Activated B cell treated with CpG ODN at 0.5 μM for 24 hours (primary cell): Measurements from ENCODE around the gene KREMEN2. TPM values are rescaled to one million over a fixed set of nuclear protein-coding genes. Genes with fewer than 3 reads are reported as not detected.

Source experiments
- ATAC-seq: fragments of 200-7000 bp; cut with Tn5 transposase; one replicate; pipeline ENCODE4 v1.10.0; 2021; ENCODE audit warnings: low read depth, mild to moderate bottlenecking, moderate library complexity
- CTCF ChIA-PET: fragments of 350-600 bp; sonication (Branson Sonifier 250); formaldehyde crosslinking; loops from one replicate; lab custom pipeline; 2021; ENCODE audit warnings: antibody characterized with exemption; lab: Charles Lee
- POLR2A ChIA-PET: fragments of 350-600 bp; sonication (Branson Sonifier 250); formaldehyde crosslinking; loops from one replicate; lab custom pipeline; 2021; ENCODE audit warnings: antibody characterized with exemption; lab: Charles Lee
- DNase-seq: peaks from one replicate; pipeline ENCODE4 v3.0.0; 2022
- H3K27ac Mint-ChIP-seq: one replicate; pipeline ENCODE4 v1.8.0; 2020; ENCODE audit warnings: mixed read lengths
- H3K27me3 Mint-ChIP-seq: one replicate; pipeline ENCODE4 v1.8.0; 2021; ENCODE audit warnings: mixed read lengths
- H3K36me3 Mint-ChIP-seq: one replicate; pipeline ENCODE4 v1.8.0; 2021; ENCODE audit warnings: low read depth, mixed read lengths
- H3K4me1 Mint-ChIP-seq: one replicate; pipeline ENCODE4 v1.8.0; 2021; ENCODE audit warnings: mixed read lengths
- H3K4me3 Mint-ChIP-seq: one replicate; pipeline ENCODE4 v1.8.0; 2020; ENCODE audit warnings: mild to moderate bottlenecking, mixed read lengths
- H3K9me3 Mint-ChIP-seq: one replicate; pipeline ENCODE4 v1.8.0; 2020; ENCODE audit warnings: mixed read lengths
- CTCF ChIP-seq: fragments of 200-600 bp; IDR thresholded peaks from one replicate; pipeline ENCODE4 v1.8.0; 2022; ENCODE audit warnings: antibody characterized with exemption, mild to moderate bottlenecking
- intact Hi-C: fragments of 100-400 bp; cut with micrococcal nuclease; formaldehyde crosslinking; loops from one replicate; pipeline ENCODE4 v1.15.1; 2024
- total RNA-seq: library from RNA; stranded (reverse); gene quantifications from 2 replicates; pipeline ENCODE4 v1.2.3, GENCODE V29; 2022

Gene KREMEN2
- total RNA-seq, 1 donor from 2014 or later, result 1.7 TPM

GRCh38 chr16:2974319-2975056 lies 10.4 kb downstream of the KREMEN2 start:
- no peak for DNase-seq
- H3K9me3 Mint-ChIP-seq, result no peaks in the 10 kb centered on the region
- intact Hi-C loops, result no loop called here
- peaks cover 2% of the 10 kb centered on the region for H3K4me1 Mint-ChIP-seq
- no peak for TF ChIP-seq CTCF
- ChIA-PET POLR2A (interaction anchor here (1.3 kb wide), 1 partner anchor 63 kb away, joined by 4 read pairs; the partner anchor contains the start of gene FLYWCH1), CTCF (interaction anchor here (1.2 kb wide), 1 partner anchor 58 kb away, joined by 3 read pairs; no protein-coding TSS in a partner anchor)
- H3K36me3 Mint-ChIP-seq, result no peaks in the 10 kb centered on the region
- no peak overlapping the region for H3K27ac Mint-ChIP-seq
- H3K27me3 Mint-ChIP-seq, result peaks cover 5% of the 10 kb centered on the region
- H3K4me3 Mint-ChIP-seq, result no peak overlapping the region
- ATAC-seq, result no peak

GRCh38 chr16:2975161-2975795 lies 11.2 kb downstream of the KREMEN2 start:
- DNase-seq (no peak), ATAC-seq (no peak)
- TF ChIP-seq CTCF, result no peak
- peaks cover 5% of the 10 kb centered on the region for H3K27me3 Mint-ChIP-seq
- CTCF ChIA-PET, result interaction anchor here (1.2 kb wide), 1 partner anchor 57 kb away, joined by 3 read pairs; no protein-coding TSS in a partner anchor
- no peaks in the 10 kb centered on the region for H3K36me3 Mint-ChIP-seq
- H3K4me3 Mint-ChIP-seq, result no peak overlapping the region
- H3K4me1 Mint-ChIP-seq, result peaks cover 4% of the 10 kb centered on the region
- POLR2A ChIA-PET, result interaction anchor here (1.3 kb wide), 1 partner anchor 63 kb away, joined by 4 read pairs; the partner anchor contains the start of gene FLYWCH1
- intact Hi-C loops, result no loop called here
- no peaks in the 10 kb centered on the region for H3K9me3 Mint-ChIP-seq
- H3K27ac Mint-ChIP-seq, result no peak overlapping the region

GRCh38 chr16:2976201-2976600 lies 12.1 kb downstream of the KREMEN2 start:
- no peak overlapping the region for H3K27ac Mint-ChIP-seq
- no peak overlapping the region for H3K4me3 Mint-ChIP-seq
- ATAC-seq, result no peak
- no peaks in the 10 kb centered on the region for H3K36me3 Mint-ChIP-seq
- TF ChIP-seq CTCF, result no peak
- DNase-seq, result no peak
- intact Hi-C loops, result no loop called here
- H3K9me3 Mint-ChIP-seq, result no peaks in the 10 kb centered on the region
- CTCF ChIA-PET, result no interaction called here
- POLR2A ChIA-PET, result no interaction called here
- peaks cover 9% of the 10 kb centered on the region for H3K4me1 Mint-ChIP-seq
- peaks cover 4% of the 10 kb centered on the region for H3K27me3 Mint-ChIP-seq

- intact Hi-C loops, result no loop called here
- no peak for DNase-seq
Measured at GRCh38 chr16:2976673-2977072, 12.6 kb downstream of the KREMEN2 start.

More at GRCh38 chr16:2976673-2977072, 12.6 kb downstream of the KREMEN2 start:
- Mint-ChIP-seq H3K4me3 (no peak overlapping the region), H3K27me3 (peaks cover 4% of the 10 kb centered on the region), H3K4me1 (peaks cover 12% of the 10 kb centered on the region), H3K27ac (no peak overlapping the region), H3K9me3 (no peaks in the 10 kb centered on the region), H3K36me3 (no peaks in the 10 kb centered on the region)
- POLR2A ChIA-PET, result no interaction called here
- CTCF ChIA-PET, result no interaction called here
- TF ChIP-seq CTCF, result no peak
- no peak for ATAC-seq
